Measurements from ENCODE around the gene NCMAP. TPM values are rescaled to one million over a fixed set of nuclear protein-coding genes. Genes with fewer than 3 reads are reported as not detected.
"Not testable (repeated sequence)": the region's sequence is repeated elsewhere in the genome, so short reads cannot be mapped to it uniquely, and the experiment has no call there.

Gene NCMAP
- total RNA-seq, 4 donors from 2014 or later: 0.12 to 0.19 TPM; not detected in 2

GRCh38 chr1:24526045-24526444 is 29.8 kb upstream of the NCMAP start:
- no peak overlapping the region for H3K4me3 ChIP-seq
- no peak for DNase-seq
- intact Hi-C loops (cut with DNase I): no loop called here
- no peaks in the 10 kb centered on the region for H3K4me1 ChIP-seq
- WGBS, 2 donors: 80 to 84% methylated on average over 7 of the region's 7 CpGs
- no peak overlapping the region for H3K27ac ChIP-seq
- no peaks in the 10 kb centered on the region for H3K27me3 ChIP-seq
- peaks cover 0 to 43% (median 0%) of the 10 kb centered on the region in 3 donors for H3K36me3 ChIP-seq
- H3K9me3 ChIP-seq: no peaks in the 10 kb centered on the region
- no peak for TF ChIP-seq CTCF (IDR thresholded peaks at IDR 0.05)
- no peak for TF ChIP-seq POLR2A (IDR thresholded peaks at IDR 0.05)

GRCh38 chr1:24526940-24527542 is 28.8 kb upstream of the NCMAP start:
- Histone ChIP-seq H3K27ac (no peak overlapping the region), H3K36me3 (peaks cover 0 to 42% (median 0%) of the 10 kb centered on the region in 3 donors), H3K4me3 (no peak overlapping the region), H3K9me3 (no peaks in the 10 kb centered on the region), H3K27me3 (no peaks in the 10 kb centered on the region), H3K4me1 (no peaks in the 10 kb centered on the region)
- 81 to 83% methylated on average over 8 of the region's 8 CpGs for WGBS, 2 donors
- TF ChIP-seq POLR2A (IDR thresholded peaks at IDR 0.05) (no peak), CTCF (IDR thresholded peaks at IDR 0.05) (peak; percentile 18 to 55 (median 41))
- DNase-seq: no peak
- intact Hi-C loops (cut with DNase I): no loop called here

GRCh38 chr1:24528744-24529143 is 27.1 kb upstream of the NCMAP start:
- peaks cover 0 to 47% (median 0%) of the 10 kb centered on the region in 3 donors for H3K36me3 ChIP-seq
- DNase-seq: no peak
- no peaks in the 10 kb centered on the region for H3K9me3 ChIP-seq
- TF ChIP-seq POLR2A (IDR thresholded peaks at IDR 0.05) (no peak), CTCF (IDR thresholded peaks at IDR 0.05) (no peak)
- no peaks in the 10 kb centered on the region for H3K4me1 ChIP-seq
- no peaks in the 10 kb centered on the region for H3K27me3 ChIP-seq
- no peak overlapping the region for H3K27ac ChIP-seq
- intact Hi-C loops (cut with DNase I): no loop called here
- no peak overlapping the region for H3K4me3 ChIP-seq
- 88 to 98% methylated on average over 2 of the region's 2 CpGs for WGBS, 2 donors

- H3K4me1 ChIP-seq; DNase-seq; H3K27me3 ChIP-seq; H3K4me3 ChIP-seq; intact Hi-C loops (cut with DNase I); H3K27ac ChIP-seq; H3K9me3 ChIP-seq: not testable (repeated sequence)
- H3K36me3 ChIP-seq: peaks cover 0 to 49% (median 0%) of the 10 kb centered on the region in 3 donors
- WGBS, 2 donors: 92 to 96% methylated on average over 6 to 7 of the region's 7 CpGs
These were observed 26.6 kb upstream of the NCMAP start for GRCh38 chr1:24529292-24529691.

GRCh38 chr1:24535021-24535424 is 20.9 kb upstream of the NCMAP start:
- Histone ChIP-seq H3K4me1 (peaks cover 0 to 11% (median 0%) of the 10 kb centered on the region in 3 donors), H3K27ac (peak overlapping the region in 3 of 4 donors; percentile 53 to 66 (median 57)), H3K27me3 (no peaks in the 10 kb centered on the region), H3K9me3 (no peaks in the 10 kb centered on the region), H3K36me3 (peaks cover 0 to 78% (median 0%) of the 10 kb centered on the region in 3 donors), H3K4me3 (peak overlapping the region in 2 of 4 donors; percentile 29 to 47)
- TF ChIP-seq CTCF (IDR thresholded peaks at IDR 0.05) (peak in 1 of 6 experiments; percentile 24), POLR2A (IDR thresholded peaks at IDR 0.05) (peak in 1 of 4 donors; percentile 28)
- intact Hi-C loops (cut with DNase I): no loop called here
- WGBS, 2 donors: 80 to 81% methylated on average over 19 to 20 of the region's 21 CpGs
- DNase-seq: no peak
